Astrocyte (in vitro differentiated cells and primary cell): ENCODE results near the gene BLTP3A. TPM values are rescaled to one million over a fixed set of nuclear protein-coding genes. Genes with fewer than 3 reads are reported as not detected.

Experiments
- DNase-seq: peaks from one replicate; pipeline ENCODE4 v3.0.0-alpha.2; 2010; ENCODE audit warnings: low read depth
- FAIRE-seq: peaks from 2 replicates; lab custom pipeline; 2011; peaks lifted over from hg19 to GRCh38; lab: Jason Lieb, UNC
- H2AFZ ChIP-seq: 2 replicates; pipeline ENCODE4 v1.6.0; 2012; ENCODE audit warnings: low read depth, low read length, inconsistent platforms
- H3K27ac ChIP-seq: 2 replicates; pipeline ENCODE4 v1.5.1; 2011; ENCODE audit warnings: low read depth, low read length, inconsistent platforms
- H3K27me3 ChIP-seq: 2 replicates; pipeline ENCODE4 v1.6.0; 2011; ENCODE audit warnings: low read length, inconsistent platforms; ENCODE audit not compliant: insufficient read depth
- H3K36me3 ChIP-seq: 2 replicates; pipeline ENCODE4 v1.5.1; 2011; ENCODE audit warnings: low read length, inconsistent platforms; ENCODE audit not compliant: insufficient read depth
- H3K4me1 ChIP-seq: 2 replicates; pipeline ENCODE4 v1.5.1; 2011; ENCODE audit warnings: low read length, inconsistent platforms; ENCODE audit not compliant: insufficient read depth
- H3K4me2 ChIP-seq: 2 replicates; pipeline ENCODE4 v1.6.0; 2012; ENCODE audit warnings: low read length, inconsistent platforms
- H3K4me3 ChIP-seq: 2 replicates; pipeline ENCODE4 v1.5.1; 2011; ENCODE audit warnings: low read depth, mild to moderate bottlenecking, low read length, inconsistent platforms; ENCODE audit not compliant: insufficient read depth
- H3K79me2 ChIP-seq: 2 replicates; pipeline ENCODE4 v1.6.0; 2012; ENCODE audit warnings: mild to moderate bottlenecking, low read length, inconsistent platforms; ENCODE audit not compliant: insufficient read depth
- H3K9ac ChIP-seq: 2 replicates; pipeline ENCODE4 v1.6.0; 2012; ENCODE audit warnings: mild to moderate bottlenecking, low read length, inconsistent platforms
- H3K9me3 ChIP-seq: 2 replicates; pipeline ENCODE4 v1.5.1; 2012; ENCODE audit warnings: low read depth, mild to moderate bottlenecking, low read length, inconsistent platforms; ENCODE audit not compliant: insufficient read depth
- H4K20me1 ChIP-seq: 2 replicates; pipeline ENCODE4 v1.6.0; 2012; ENCODE audit warnings: low read length, inconsistent platforms; ENCODE audit not compliant: insufficient read depth
- H3K27ac Mint-ChIP-seq: one replicate; pipeline ENCODE4 v1.8.0; 2021; ENCODE audit warnings: mild to moderate bottlenecking, mixed read lengths; ENCODE audit not compliant: unreplicated experiment
- H3K27me3 Mint-ChIP-seq: one replicate; pipeline ENCODE4 v1.8.0; 2021; ENCODE audit warnings: low read depth, mixed read lengths; ENCODE audit not compliant: unreplicated experiment
- H3K36me3 Mint-ChIP-seq: one replicate; pipeline ENCODE4 v1.8.0; 2021; ENCODE audit warnings: low read depth, mixed read lengths; ENCODE audit not compliant: unreplicated experiment
- H3K4me1 Mint-ChIP-seq: one replicate; pipeline ENCODE4 v1.8.0; 2021; ENCODE audit warnings: low read depth, mixed read lengths; ENCODE audit not compliant: unreplicated experiment
- H3K4me3 Mint-ChIP-seq: one replicate; pipeline ENCODE4 v1.8.0; 2021; ENCODE audit warnings: mild to moderate bottlenecking, moderate library complexity, mixed read lengths; ENCODE audit not compliant: unreplicated experiment
- H3K9me3 Mint-ChIP-seq: one replicate; pipeline ENCODE4 v1.8.0; 2021; ENCODE audit warnings: mild to moderate bottlenecking, mixed read lengths; ENCODE audit not compliant: unreplicated experiment
- EZH2 ChIP-seq: IDR thresholded peaks from 2 replicates; pipeline ENCODE4 v1.6.1; 2012; ENCODE audit warnings: mild to moderate bottlenecking, low read length, inconsistent platforms; ENCODE audit not compliant: insufficient read depth
- total RNA-seq: library from RNA; stranded (reverse); gene quantifications from 2 replicates; pipeline ENCODE4 v1.2.1, GENCODE V29; 2021
- TF ChIP-seq, protein P1 (sequence below): IDR thresholded peaks from 2 replicates; pipeline ENCODE4 v1.5.1; 2011; ENCODE audit warnings: low read depth, mild to moderate bottlenecking, inconsistent platforms, low read length, moderate library complexity; ENCODE audit not compliant: insufficient read depth

BLTP3A gene
- total RNA-seq, 1 donor from 2014 or later, result 25.1 TPM

DNA sequence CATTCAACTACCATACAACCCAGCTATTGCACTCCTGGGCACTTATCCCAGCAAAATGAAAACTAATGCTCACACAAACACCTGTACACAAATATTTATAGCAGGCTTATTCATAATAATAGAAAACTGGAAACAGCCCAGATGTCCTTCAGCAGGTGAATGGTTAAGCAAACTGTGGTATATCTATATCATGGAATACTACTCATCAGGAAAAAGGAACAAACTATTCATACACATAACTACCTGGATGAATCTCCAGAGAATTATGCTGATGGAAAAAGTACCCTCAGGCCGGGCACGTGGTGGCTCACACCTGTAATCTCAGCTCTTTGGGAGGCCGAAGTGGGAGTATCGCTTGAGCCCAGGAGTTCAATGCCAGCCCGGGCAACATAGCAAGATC, 3.8 kb upstream of the BLTP3A start:
- H3K79me2 ChIP-seq, result no peaks in the 10 kb centered on the region
- no peak overlapping the region for H3K27ac Mint-ChIP-seq

DNA sequence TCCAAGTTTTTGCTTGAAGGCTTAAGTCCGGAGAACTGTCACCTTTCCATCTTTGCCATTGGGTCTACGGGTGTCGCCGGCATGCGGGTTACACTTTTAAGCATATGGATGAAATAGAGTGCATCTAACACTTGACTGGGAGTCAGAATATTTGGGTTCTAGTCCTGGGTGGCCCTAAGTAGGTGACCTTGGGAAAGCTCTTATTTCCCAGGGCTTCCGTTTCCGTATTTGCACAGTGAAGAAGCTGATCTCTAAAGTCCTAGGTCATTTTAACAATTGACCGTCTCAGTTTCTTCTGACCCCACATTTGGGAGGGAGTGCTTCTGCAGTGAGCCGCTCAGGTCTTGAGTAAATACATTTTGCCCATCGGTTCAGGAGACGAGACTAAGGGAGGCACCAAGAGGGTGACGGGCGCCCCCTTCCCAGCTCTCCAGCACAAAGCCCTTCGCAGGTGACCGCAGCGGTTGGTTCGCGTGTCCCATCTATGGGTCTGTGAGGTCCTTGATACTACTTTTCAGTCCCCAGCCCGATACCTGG, 651 bp upstream of the BLTP3A start:
- Mint-ChIP-seq H3K27ac (peak overlapping the region; percentile 96), H3K4me1 (peaks cover 3% of the 10 kb centered on the region), H3K4me3 (peak overlapping the region; percentile 96), H3K9me3 (no peaks in the 10 kb centered on the region), H3K36me3 (no peaks in the 10 kb centered on the region), H3K27me3 (no peaks in the 10 kb centered on the region)
- H3K27ac ChIP-seq, result peak overlapping the region; percentile 26
- H3K4me1 ChIP-seq, result peaks cover 22% of the 10 kb centered on the region
- TF ChIP-seq EZH2, result no peak
- TF ChIP-seq, protein P1, sequence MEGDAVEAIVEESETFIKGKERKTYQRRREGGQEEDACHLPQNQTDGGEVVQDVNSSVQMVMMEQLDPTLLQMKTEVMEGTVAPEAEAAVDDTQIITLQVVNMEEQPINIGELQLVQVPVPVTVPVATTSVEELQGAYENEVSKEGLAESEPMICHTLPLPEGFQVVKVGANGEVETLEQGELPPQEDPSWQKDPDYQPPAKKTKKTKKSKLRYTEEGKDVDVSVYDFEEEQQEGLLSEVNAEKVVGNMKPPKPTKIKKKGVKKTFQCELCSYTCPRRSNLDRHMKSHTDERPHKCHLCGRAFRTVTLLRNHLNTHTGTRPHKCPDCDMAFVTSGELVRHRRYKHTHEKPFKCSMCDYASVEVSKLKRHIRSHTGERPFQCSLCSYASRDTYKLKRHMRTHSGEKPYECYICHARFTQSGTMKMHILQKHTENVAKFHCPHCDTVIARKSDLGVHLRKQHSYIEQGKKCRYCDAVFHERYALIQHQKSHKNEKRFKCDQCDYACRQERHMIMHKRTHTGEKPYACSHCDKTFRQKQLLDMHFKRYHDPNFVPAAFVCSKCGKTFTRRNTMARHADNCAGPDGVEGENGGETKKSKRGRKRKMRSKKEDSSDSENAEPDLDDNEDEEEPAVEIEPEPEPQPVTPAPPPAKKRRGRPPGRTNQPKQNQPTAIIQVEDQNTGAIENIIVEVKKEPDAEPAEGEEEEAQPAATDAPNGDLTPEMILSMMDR, result no peak
- H3K9ac ChIP-seq, result peak overlapping the region; percentile 83
- no peaks in the 10 kb centered on the region for H4K20me1 ChIP-seq
- DNase-seq (no peak), FAIRE-seq (no peak)
- peak overlapping the region; percentile 82 for H3K4me3 ChIP-seq
- peaks cover 3% of the 10 kb centered on the region for H3K79me2 ChIP-seq
- H3K27me3 ChIP-seq, result no peaks in the 10 kb centered on the region
- H2AFZ ChIP-seq, result peak overlapping the region; percentile 90
- peak overlapping the region; percentile 99 for H3K4me2 ChIP-seq
- no peaks in the 10 kb centered on the region for H3K36me3 ChIP-seq
- no peaks in the 10 kb centered on the region for H3K9me3 ChIP-seq

More for the DNA sequence above, 3.8 kb upstream of the BLTP3A start:
- no peak overlapping the region for H3K9ac ChIP-seq
- FAIRE-seq (no peak), DNase-seq (no peak)
- Mint-ChIP-seq H3K27me3 (no peaks in the 10 kb centered on the region), H3K36me3 (no peaks in the 10 kb centered on the region), H3K4me1 (peaks cover 2% of the 10 kb centered on the region), H3K4me3 (no peak overlapping the region), H3K9me3 (no peaks in the 10 kb centered on the region)
- no peak overlapping the region for H3K4me2 ChIP-seq
- no peaks in the 10 kb centered on the region for H3K9me3 ChIP-seq
- no peak overlapping the region for H3K4me3 ChIP-seq
- TF ChIP-seq, protein P1, result no peak
- TF ChIP-seq EZH2, result no peak
- no peak overlapping the region for H3K27ac ChIP-seq
- H3K36me3 ChIP-seq, result no peaks in the 10 kb centered on the region
- H3K4me1 ChIP-seq, result peaks cover 13% of the 10 kb centered on the region
- no peaks in the 10 kb centered on the region for H3K27me3 ChIP-seq
- no peak overlapping the region for H2AFZ ChIP-seq
- no peaks in the 10 kb centered on the region for H4K20me1 ChIP-seq
